Activated CD4-positive, alpha-beta T cell treated with anti-CD3 and anti-CD28 coated beads, Interleukin-2, amount 50 U/mL, for 4 hours (primary cell): ENCODE results near the gene PAK3.

Experiments
- DNase-seq, 2 experiments: peaks; one replicate each; pipeline ENCODE4 v3.0.0-alpha.2; 2020

PAK3 gene

DNA sequence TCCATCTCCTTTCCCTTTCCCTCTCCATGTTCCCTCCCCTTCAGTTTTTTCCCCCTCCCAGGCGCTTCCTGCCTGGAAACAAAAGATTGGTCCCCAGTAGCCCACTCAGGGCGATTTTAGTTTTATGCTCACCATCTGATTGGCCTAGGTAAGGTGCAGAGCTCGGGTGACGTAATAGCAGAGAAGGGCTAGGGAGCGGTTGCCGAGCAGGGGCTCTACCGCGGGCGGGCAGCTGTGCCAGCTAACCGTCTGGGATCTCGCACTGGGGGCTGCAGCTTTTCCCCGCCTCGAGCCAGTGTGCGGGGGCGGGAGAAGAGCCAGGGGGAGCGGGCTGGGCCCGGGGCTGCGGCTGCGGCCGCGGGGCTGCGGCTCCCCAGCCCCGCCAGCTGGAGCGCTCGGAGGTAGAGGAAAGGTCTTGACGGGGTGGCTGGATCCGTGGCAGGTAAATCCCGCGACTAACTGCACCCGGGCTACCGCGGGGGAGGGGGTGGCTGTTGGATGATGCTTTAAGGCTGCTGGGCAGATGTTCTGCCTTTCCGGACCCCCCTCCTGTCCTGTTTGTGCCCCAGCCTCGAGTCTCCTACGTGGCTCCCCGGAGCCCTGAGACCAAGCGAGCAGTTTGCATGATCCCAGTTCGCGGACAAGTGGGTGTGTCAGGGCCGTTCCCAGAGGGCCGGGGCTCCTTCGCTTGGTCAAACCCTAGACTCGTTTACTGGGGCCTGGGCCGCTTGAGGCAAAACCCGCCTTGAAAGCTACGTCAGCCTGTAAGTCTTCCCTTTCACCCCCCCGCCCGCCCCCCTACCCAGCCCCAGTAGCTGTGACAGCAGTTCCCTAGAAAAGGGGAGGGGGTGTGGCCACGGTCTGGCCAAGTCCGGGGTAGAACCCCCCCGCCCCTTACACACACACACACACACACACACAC, at the start of gene PAK3:
Gene PAK3 (plus strand): TSS at position 218 of the 922 bp plus-strand sequence. CDS start 26,913 bp downstream, outside the sequence.
- DNase-seq = peak in 1 of 2 experiments; percentile 2

DNA sequence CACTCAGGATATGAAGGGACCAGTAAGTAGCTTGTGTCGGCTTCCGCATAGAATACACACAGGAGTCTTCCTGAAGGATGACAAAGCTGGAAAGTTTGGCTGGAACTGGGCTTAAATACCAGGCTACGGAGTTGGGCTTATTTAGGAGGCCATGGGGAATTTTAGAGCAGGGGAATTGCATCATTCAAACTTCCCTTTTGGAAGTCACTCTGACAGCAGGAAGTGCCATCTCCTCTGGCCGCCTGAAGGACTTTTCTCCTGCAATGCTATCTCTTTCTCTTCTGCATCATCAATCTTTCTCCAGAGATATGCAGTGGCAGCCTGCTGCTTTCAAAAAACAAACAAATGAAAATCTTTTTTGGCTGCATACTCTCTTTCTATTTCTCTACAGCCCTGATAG, 48.4 kb upstream of the PAK3 start:
- no peak for DNase-seq

DNA sequence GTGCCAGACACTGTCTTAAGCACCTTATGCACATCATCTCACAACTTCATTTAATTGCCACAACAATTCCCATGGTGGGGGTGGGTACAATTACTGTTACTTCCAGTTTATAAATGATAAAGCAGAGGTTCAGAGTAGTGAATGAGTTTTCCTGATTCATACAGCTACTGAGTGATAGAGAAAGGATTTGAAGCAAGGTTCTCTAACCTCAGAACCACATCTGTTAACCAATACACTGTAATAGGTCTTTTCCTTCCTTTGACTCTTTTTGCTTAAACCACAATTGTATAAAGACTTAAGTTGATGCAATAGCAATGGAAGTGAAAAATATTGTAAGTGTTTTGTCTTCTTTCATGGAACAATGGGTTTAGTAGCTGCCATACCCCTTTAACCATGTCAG, 43.5 kb upstream of the PAK3 start:
- no peak for DNase-seq

DNA sequence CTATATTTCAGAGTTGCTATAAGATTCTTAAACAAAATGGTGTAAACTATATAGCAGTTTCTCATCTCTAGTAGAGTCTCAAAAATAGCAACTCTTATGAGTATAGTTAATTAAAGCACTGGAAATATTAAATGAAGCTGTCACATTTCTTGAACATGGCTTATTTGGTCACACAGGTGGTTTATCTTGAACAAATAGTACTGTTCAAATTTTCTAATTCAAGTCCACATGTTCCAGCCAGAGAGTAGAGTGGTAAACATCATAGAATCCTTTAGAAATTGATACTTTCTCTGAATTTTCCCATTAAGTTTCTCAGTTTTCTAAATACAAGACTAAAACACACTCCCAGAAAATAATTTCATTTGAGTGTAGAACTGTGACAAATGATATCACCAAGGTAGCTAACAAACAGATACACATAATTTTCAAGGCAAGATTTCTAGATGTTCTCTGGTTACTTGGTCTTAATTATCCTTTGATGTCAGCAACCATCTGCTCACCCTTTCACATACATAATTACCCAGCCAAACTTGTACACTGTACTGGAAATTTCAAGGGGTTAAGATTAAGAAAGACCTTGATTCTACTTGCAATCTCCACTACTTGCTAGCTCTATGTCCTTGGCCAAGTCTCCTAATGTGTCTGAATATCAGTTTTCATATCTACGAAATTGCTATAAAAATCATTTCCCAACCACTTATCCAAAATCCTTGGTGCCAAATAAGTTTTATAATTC, 24.3 kb upstream of the PAK3 start:
- DNase-seq = no peak

DNA sequence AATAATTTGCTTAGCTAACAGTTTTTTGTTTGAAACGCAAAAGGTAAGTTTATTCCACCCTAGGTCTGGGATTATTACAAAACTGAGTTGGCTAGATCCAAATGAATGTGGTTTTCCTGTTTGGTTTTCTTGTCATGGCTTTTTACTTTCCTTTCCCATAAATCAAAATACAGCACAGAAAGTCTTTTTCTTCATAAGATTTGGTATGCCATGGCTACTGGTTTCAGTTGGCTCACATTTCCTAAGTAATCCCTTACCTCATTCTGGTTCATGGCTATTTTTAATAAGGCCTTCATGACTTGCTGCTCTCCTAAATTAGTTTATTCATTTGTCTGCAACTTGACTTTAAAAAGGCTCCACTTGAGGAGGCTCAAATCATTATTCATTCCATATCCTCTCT, 12.9 kb upstream of the PAK3 start:
- no peak for DNase-seq

DNA sequence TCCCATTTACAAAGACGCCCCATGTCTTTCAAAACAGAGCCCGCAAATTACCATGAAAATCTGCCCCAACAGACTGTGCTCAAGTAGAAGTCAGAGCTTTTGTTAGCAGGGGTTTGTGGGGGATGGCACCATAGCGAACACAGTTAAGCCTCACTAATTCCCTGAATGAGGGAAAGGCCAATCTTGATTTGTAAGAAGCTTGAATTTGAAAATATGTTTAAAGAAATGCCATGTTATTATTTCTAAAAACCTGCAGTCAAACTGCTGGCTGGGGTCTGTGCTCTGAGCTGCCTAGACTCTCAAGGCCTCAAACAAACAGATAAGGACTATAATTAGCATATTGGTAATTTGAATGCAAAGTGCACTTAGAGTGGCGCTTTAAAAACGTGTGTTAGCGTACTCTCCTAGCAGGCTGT, 9.4 kb upstream of the PAK3 start:
- DNase-seq = no peak

DNA sequence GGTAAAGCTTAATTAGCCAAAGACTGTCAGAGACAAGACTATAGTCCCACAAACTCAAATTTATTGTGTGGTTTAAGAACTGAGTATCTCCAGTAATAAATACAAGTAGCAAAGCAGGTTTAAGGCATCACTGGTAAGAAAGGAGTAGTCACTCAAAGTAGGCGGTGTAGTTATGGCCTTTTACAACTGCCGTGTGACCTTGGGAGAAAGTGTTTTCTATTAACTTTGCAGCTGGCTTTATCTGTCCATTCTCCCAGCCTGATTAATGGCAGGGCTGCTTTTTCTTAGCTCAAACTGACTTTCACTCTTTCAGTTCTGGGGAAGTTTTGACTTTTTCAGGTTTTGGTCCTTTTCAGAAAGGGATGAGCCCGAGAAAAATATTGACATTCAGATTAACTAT, 7.4 kb upstream of the PAK3 start:
- no peak for DNase-seq

DNA sequence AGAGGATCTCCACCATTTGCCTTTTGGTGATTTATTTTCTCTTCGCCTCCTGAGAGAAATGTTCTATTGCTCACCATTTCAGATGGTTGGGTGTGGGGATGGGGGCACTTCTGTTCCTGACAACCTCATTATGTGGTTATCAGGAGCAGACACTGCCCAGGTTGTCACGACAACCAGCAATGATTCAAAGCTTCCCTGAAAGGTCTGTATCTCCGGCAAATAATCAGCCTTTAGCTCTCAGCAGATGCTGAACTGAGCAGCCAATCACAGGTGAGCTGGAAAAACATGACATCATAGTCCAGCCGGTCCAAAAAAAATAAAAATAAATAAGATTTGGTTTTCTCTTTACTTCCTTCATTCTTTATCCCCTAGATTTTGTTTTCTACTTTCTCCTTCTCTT, 5.5 kb upstream of the PAK3 start:
- DNase-seq = no peak

DNA sequence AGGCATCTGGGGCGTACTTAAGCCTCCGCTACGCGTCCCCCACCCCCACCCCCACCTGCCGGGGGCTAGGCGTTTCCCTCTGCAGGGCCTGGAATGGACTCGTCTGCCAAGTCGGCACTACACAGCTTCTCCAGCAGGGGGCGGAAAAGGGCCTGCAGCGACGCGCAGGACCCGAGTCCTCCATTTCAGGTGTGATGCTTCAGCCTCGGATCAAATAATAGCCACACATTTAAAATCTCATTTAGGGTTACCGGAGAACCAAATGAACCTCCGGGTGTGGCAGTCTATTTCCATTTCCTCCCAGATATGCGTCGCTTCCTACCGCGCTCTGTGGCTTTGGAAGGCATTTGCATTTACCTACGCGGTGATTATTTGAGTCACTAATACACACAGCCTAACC, 2.9 kb downstream of the PAK3 start:
- peak; percentile 50 to 54 for DNase-seq

DNA sequence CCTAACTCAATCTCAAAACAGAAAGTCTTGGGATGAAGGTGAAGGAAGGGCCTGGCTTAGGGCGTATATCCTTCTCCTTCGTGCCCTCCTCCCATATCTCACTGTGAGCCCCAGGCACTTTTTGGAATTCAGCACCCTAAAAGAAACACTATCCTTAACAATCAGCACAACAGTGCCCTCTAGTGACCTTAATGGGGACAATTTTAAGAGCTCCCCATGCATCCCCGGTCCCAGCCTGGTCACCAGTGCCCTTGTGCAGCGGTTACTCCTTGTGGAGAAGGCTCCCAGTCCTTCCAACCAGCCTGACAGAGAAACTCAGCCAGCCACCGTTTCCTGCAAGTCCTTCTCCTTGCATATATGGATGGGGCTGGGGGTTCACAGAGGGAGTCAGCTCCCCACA, 4.2 kb downstream of the PAK3 start:
- DNase-seq = peak in 1 of 2 experiments; percentile 6

DNA sequence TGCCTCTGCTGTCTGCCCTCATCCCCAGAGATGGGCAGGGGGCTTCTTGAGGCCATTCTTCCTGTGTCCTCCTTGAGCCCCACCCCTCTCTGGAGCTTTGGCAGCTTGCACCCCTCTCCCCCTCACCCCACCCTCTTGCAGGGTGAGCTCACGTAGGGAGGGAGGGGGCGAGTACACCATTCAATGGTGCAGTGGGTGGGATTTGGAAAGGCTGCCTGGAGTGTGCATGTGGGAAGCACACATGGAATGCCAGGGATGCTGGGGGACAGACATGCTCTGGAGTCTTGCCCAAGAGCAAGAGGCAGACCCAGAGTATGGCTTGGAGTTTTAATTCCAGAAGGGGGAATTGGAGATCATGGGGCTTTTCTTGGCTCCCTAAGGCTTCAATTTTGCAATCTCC, 5.6 kb downstream of the PAK3 start:
- DNase-seq = no peak

DNA sequence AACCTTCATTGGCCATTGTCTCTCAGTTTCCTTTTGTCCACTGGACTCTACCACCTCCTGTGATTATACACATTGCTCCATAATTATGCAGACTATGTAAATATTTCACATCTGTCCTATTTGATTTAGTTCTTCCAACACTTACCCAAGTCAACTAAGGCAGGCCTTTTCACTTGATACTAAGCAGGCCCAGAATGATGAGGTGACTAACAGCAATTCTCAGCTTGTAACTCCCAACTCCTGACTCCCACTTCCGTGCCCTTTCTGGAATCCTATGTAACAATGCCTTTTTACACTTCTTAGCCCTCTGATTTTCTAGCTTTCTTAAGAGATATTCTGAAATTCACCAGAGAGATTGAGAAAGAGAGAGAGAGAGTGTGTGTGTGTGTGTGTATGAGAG, 6.6 kb downstream of the PAK3 start:
- DNase-seq = no peak

DNA sequence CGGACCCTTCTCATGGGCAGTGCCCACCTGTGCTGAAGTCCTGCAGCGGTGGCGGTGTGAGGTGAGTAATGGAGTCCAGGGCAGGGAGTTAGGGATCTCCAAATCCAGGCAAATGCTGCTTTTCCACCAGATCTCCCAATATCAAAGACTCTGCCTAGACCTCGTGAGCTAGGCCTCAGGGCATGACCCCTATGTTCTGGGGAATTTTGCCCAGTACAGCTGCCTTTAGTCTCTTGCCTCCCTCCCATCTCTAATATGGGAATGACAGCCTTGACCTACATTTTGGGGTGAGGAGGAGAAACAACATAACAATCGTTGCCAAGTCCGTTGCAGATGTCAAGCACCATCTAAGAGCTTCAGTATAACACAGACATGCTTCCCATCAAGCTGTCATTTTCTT, 7.3 kb downstream of the PAK3 start:
- no peak for DNase-seq

DNA sequence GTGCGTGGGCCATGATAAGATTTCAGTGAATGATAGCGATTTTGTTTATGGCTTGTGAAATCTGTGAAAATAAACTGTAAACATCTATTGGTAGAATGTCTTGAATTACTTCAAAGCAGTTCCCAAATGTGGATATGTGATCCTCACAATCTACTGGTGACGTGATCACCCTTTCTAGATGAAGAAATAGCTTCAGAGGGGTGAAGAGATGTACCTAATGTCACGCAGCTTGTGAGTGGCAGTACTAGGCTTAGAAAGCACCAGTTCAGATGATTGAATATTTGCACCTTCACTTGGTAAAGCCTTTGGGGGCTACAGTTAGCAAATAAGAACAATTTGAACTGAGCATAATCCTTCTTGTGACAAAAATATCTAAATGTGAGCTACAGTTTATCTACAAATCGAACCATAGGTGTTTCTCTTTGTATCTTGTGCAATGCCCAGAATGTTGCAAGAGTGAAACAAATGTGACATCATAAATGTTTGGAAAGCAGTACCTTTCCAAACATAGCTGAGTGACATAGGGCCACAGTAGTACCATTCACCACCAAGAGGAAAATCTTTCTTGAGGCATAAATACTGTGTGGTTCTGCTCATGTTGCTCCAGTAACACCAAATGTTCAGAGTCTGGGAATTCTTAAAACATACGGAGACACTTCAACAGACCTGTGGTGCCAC, 14.2 kb downstream of the PAK3 start:
- no peak for DNase-seq

DNA sequence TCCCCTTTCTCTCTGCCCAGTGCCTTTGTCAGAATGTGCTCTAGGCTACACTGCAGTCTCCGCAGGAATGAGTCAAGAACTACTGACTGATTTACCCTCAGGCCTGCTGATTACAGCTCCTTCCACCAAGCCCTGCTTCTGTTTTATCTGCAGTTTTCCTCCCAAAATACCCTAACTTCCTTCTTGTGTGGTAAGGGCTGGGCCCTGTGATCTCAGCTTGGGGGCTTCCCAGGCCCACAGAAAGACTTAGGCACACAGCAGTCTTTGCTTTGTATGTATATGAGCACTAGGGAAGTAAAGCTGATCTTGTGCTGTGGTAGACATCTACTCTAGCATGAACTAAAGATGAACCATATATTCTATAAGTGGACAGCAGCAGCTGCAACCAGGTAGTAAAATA, 18.8 kb downstream of the PAK3 start:
- no peak for DNase-seq

DNA sequence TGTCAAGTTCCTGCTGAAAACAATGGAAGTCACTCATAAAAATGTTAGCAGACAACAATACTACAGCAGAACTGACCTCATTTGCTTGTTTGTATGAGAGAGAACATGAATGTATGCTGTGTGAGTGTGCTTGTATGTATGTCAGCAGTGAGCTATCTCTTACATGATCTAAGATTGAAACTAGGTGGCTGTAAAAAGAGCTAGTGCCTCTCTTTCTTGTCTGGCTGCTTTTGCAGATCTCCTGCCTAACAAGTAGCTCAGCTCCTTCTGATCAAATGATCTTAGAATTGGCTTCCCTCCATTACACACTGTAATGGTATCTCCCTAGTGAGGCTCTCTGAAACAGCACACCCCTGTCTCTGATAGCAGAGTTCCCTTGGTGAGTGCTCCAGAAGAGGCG, 20.7 kb downstream of the PAK3 start:
- DNase-seq = no peak

DNA sequence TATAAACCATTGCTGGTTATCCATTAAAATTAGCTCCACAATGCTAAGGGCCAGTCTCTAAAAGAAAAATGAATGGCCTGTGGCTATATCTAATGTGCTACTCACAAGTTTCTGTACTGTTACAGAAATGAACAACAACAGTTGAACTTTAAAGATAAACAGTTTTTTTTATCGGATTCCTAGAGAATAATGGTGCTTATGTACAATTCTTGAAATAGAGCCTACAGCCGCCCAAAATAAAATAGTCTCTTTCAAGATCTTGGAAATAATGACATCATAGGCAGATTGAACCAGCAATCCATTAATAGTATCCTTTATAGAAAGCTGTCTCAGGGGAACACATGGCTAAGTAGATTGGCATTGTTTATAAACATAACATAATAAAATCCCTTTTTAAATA, 23.4 kb downstream of the PAK3 start:
- DNase-seq = no peak

DNA sequence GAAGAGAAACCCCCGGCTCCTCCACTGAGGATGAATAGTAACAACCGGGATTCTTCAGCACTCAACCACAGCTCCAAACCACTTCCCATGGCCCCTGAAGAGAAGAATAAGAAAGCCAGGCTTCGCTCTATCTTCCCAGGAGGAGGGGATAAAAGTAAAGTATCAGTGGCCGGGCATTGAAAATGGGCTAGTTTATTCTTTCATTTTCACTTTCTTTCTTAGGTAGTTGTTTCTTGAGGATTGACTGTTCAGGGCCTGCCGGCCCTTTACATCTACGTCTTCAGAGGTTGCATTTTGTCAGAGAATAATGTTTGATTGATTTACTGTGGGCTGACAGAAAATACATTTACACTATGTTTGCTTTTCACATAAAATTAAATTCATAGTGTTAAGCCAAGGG, 27.1 kb downstream of the PAK3 start:
- DNase-seq = no peak

DNA sequence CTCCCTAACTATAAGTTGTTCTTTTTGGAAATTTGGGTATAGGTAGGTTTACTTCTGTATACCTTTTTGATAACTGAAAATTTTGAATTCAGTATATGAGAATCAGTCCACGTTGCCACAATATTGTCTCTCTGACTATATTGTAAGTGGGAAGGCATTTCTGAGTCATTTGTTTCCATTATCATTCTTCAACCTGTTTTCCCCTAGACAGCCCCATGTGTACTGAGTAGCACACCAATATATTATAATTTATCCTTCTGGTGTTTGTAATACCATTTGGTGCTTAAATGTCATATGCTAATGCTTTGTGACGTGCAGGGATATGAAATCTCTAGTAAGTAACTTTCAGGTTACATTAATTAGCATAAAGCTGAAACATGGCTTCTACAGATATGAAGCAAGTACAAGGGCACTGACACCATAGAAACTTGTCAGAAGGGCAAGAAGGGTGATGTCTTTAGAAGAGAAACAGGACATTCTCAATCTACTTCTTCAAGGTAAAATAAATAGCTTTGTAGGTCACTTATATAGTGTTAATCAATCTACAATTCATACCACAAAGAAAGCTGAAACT, 27.7 kb downstream of the PAK3 start:
- DNase-seq = no peak

DNA sequence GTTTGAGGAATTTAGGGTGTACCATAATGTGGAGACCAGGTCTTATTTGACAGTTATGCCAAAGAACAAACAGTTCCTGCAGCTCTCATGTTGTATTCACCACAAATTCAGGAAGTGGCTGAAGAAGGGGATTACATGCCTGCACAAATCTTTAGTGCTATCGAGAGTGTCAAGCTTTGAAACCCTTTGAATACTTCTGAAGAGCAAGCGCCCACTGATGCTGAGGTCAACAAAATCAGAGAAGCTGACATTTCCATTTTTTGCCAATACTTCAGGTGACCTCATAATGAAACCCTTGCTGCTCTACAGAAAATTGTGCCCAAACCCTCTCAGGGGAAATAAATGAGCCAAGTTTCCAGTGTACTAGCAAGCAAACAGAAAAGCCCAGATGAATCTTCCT, 28.4 kb downstream of the PAK3 start:
- DNase-seq = no peak

DNA sequence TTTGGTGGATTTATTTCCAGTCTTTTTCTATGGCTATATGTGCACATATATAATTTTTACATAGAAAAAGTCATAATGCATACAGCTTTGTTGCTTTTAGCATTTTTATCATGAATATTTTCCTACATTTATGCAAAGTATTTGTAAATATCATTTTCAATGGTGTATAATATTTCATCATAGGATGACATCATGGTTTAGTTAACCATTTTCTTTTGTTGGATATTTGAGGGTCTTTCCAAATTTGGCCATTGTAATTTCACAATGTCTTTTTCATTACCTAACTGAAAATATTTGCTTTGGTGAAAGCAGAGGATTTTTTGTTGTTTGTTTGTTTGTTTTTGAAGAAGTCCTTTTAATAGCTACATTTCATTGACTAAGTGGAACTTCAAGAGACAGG, 31.0 kb downstream of the PAK3 start:
- no peak for DNase-seq

DNA sequence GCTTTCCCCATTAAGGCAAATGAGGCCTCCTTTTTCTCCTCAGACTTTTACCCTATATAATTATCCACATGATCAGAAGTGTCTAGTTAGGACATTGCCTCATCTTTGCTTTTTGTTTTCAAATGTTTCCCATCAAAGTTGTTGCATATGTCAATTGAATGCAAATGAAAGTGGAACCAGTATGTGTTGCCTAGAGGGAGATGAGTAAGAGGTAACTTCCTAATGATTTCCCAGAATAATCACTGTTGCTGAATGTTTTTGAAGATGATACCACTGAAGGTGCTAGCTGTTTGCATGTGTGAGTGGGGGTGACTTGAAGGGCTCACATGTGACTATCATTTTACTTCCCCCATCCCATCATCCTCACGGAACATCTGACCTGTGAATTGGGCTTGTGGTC, 33.9 kb downstream of the PAK3 start:
- DNase-seq = no peak

DNA sequence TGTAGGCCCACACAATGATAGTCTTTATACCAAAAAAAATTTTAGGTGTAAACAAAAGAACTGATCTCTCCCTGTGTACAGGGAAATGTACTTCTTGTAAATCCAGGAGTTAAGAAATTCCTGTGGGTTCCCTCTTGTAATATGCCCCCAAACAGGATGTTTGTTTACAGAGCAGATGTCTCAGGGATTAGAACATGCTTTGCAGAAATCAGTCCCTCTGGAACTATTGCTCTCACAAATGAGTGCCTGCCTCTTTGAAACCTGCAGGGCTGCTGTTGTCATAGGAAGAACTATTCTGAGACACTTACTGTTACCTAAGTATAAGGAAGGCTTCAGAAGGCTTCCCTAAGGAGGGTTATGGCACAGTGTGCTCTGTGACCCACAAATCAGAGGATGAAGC, 35.6 kb downstream of the PAK3 start:
- DNase-seq = no peak
